OCI-LY7 (cell line): ENCODE measurements around the gene CSF1R.

ENCODE experiments used
- CTCF ChIP-seq: fragments of 200-600 bp; sonication (generic); conservative IDR thresholded peaks from 2 replicates; pipeline ENCODE4 v1.5.1; 2014; ENCODE audit warnings: mild to moderate bottlenecking, antibody characterized with exemption, low read length, moderate library complexity, mixed read lengths
- EZH2phosphoT487 ChIP-seq: fragments of 200-600 bp; sonication (generic); IDR thresholded peaks from 2 replicates; pipeline ENCODE4 v1.6.1; 2018; ENCODE audit warnings: low read depth, borderline replicate concordance, mild to moderate bottlenecking, mixed run types, antibody characterized with exemption, low read length, moderate library complexity, mixed read lengths

- no peak for TF ChIP-seq CTCF
- TF ChIP-seq EZH2phosphoT487, result no peak
These were observed 3.5 kb downstream of the CSF1R start for GRCh38 chr5:150082889-150083288.
